Uterus (tissue), 2 donors: ENCODE measurements around the gene TMEM127.

ENCODE experiments used
- CTCF ChIP-seq, 4 experiments: fragments of 200-600 bp in 2 of 4; fragments of 450-650 bp in 2 of 4; sonication (generic) in 2 of 4; IDR thresholded peaks; one replicate each; pipeline ENCODE4 v1.5.1; 2016 to 2019; ENCODE audit warnings: antibody characterized with exemption in 4 of 4, mild to moderate bottlenecking in 2 of 4, moderate library complexity in 1 of 4
- POLR2A ChIP-seq, 2 donors: fragments of 450-650 bp; IDR thresholded peaks; one replicate each; pipeline ENCODE4 v1.6.1; 2016; ENCODE audit warnings: antibody characterized with exemption in 2 of 2, mild to moderate bottlenecking in 1 of 2, moderate library complexity in 1 of 2

GRCh38 chr2:96202152-96202854, 63.5 kb downstream of the TMEM127 start:
- TF ChIP-seq CTCF (IDR thresholded peaks at IDR 0.05) (no peak), POLR2A (IDR thresholded peaks at IDR 0.05) (no peak)
